KBM-7 (cell line): ENCODE results near the gene RAD1.
A peak's percentile ranks its signal among the peaks of the same experiment; 100 is the strongest.

Source experiments
- DNase-seq: peaks from one replicate; pipeline ENCODE4 v3.0.0-alpha.2; 2015
- in situ Hi-C: fragments of 300-500 bp; cut with MboI; formaldehyde crosslinking; loops from 2 replicates; pipeline ENCODE4 v1.14.3; 2020; ENCODE audit warnings: low sequenced_read_pairs, low pct_unique_long_range_greater_than_20kb, mixed read lengths

RAD1 gene

GRCh38 chr5:34919077-34919476, 3.8 kb upstream of the RAD1 start:
- in situ Hi-C loops = no loop called here
- DNase-seq = no peak

DNA sequence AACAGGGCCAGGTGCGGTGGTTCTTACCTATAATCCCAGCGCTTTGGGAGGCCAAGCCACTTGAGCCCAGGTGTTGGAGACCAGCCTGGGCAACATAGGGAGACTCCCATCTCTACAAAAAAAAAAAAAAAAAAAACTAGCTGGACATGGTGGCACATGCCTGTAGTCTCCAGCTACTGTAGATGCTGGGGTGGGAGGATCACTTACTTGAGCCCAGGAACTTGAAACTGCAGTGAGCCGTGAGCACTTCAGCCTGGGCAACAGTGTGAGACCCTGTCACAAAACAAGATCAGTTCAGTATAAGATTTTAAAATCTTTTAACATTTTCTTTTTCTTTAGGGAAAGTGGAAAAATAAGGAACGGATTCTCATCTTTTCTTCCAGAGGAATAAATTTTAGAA, 2.7 kb upstream of the RAD1 start:
- no peak for DNase-seq
- in situ Hi-C loops = no loop called here

DNA sequence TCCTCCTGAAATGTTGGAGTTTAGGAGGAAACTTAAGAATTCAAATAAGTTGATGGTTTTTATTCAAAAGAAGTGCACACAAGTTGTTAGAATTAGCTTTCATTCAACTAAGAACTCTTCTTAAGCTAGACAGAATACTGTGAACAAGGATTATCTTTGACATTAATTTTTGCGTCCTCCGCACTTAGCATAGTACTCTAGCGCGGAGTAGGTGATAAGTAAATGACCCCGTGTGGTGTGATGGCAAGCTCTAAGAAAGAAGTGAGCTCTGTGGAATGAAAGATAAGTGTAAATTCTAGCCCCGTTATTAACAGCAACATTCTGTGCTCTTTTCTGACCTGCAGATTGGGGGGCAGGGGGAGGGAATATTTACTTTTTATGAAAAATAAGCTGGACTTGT, 1.2 kb upstream of the RAD1 start:
- in situ Hi-C loops = no loop called here
- no peak for DNase-seq

DNA sequence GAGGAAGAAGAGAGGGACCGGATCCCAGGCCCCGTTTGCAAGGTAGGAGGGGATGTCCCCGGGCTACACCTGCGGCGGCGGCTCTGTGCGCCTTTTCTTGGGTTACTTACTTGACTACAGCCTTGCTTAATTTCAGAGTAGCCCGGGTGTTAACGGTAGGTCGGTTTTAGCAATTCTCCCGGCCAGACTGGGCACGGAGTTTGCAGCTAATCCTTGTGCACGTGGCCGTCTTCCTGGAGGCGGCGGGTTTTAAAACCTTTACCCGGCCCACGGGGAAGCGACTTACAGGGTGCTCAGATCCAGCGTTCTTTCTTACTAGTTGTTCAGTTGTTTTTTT, 520 bp upstream of the RAD1 start:
- in situ Hi-C loops = no loop called here
- no peak for DNase-seq

- no peak for DNase-seq
- in situ Hi-C loops = no loop called here
Observed at GRCh38 chr5:34914671-34915138, 599 bp downstream of the RAD1 start.

GRCh38 chr5:34913072-34913471, 2.2 kb downstream of the RAD1 start:
- DNase-seq = no peak
- in situ Hi-C loops = no loop called here

- in situ Hi-C loops = no loop called here
- no peak for DNase-seq
Observed at GRCh38 chr5:34905564-34905963, 9.7 kb downstream of the RAD1 start.

DNA sequence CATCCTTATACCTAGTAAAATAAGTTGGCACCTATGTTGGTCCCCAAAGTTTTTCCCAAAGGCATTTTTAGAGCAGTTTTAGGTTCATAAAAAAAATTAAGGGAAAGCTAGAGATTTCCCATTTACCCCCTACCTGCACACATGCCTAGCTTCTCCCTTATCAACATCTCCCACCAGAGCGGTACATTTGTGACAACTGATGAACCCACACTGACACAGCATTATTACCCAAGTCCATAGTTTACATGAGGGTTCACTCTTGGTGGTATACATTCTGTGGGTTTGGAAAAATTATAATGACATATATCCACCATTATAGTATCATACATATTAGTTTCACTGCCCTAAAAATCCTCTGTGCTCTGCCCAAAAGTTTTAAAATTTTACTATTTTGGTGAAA, 12.0 kb downstream of the RAD1 start:
- DNase-seq = no peak
- in situ Hi-C loops = no loop called here

DNA sequence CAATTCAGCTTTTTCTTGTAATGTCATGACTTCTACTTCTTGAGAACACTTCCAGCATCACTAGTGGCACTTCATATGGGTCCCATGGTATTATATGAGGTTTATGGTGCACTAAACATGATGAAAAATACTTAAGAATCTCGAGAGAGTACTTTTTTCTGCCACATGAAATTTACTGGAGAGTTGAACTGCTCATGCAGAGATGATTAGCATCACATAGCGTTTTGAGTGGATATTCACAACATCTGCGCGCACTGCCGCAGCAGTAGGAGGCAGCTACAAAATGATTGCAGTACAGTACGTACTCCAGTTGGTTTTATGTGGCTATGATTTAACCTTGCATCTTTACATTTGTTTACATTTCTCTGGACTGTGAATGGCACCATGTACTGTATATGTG, 14.7 kb downstream of the RAD1 start:
- no peak for DNase-seq
- in situ Hi-C loops = no loop called here

DNA sequence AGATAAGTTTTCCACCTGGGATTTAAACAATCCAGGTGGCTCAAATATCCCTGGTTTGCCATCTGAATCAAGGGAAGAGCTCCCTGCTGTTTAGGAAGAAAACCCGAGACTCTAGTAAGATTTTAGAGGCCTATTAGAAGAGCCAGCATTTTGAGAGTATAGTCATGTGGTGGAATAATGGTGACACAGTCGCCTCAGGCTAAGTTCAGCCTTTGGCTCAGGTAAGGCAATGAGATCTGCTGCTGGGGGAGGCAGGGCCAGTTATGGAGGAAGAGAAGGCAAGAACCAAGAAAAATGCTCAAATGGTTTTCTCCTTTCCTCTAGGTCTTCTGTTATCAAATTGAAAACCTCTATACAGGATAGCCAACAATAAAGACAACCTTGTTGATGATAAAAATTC, 16.2 kb downstream of the RAD1 start:
- in situ Hi-C loops = loop anchor here (25.0 kb wide), 1 partner anchor 412 kb away; no protein-coding TSS in a partner anchor
- DNase-seq = no peak

- DNase-seq = peak; percentile 74
- in situ Hi-C loops = loop anchor here (25.0 kb wide), 1 partner anchor 411 kb away; no protein-coding TSS in a partner anchor
Observed at GRCh38 chr5:34898258-34898895, 16.9 kb downstream of the RAD1 start.

GRCh38 chr5:34897646-34898045, 17.7 kb downstream of the RAD1 start:
- in situ Hi-C loops = loop anchor here (25.0 kb wide), 1 partner anchor 410 kb away; no protein-coding TSS in a partner anchor
- DNase-seq = no peak

DNA sequence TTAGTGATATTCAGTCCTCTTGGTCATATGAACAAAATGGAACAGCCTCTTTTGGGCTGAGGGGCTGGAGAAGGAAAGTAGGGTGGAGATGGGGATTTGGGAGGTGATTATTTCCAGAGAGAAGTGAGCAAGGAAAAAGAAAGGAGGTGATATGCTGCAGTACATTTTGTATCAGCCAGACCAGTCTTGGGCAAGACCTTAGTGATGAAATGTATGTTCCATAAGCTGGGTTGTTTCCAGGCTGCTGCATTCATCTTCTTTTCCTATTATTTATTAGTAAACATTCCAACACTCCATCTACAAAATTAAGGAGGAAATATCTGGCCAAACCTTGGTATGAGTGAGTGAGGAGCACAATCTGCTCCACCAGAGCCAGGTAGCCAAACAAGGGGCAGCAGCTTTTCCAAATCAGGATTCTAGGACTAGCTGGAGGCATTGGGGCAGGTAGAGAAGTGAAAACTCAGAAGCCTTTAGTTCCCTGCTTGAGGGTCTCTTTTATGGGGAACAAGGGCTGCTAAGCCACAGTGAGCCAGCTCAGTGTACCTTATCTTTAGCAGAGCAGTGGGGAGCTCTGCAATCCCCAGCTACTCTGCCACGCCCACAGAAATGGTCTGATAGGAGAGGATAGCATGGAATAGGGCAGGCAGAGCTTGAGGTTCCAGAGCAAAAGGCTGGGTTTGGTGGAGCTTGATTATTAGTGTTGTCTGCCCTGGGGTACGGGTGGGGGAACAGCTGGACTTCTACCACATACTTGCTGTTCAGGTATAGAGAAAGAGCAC, 19.5 kb downstream of the RAD1 start:
- DNase-seq = no peak
- in situ Hi-C loops = loop anchor here (25.0 kb wide), 1 partner anchor 409 kb away; no protein-coding TSS in a partner anchor

DNA sequence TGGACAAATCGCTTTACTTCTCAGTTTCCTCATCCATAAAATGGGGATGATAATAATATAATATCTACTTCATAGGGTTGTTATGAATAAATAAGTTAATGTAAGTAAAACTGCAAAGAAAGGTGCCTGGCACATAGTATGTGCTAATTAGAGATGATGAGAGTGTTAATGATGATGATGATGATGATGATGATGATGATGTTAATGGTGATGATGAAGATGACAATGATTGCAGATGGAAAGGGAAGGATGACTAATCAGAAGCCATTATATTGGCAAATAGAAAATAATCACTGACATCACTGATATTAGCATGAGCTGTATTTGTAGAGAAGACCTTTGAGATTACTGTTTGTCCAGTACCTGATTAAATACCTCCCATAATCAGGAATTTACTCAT, 20.6 kb downstream of the RAD1 start:
- in situ Hi-C loops = loop anchor here (25.0 kb wide), 1 partner anchor 407 kb away; no protein-coding TSS in a partner anchor
- no peak for DNase-seq

DNA sequence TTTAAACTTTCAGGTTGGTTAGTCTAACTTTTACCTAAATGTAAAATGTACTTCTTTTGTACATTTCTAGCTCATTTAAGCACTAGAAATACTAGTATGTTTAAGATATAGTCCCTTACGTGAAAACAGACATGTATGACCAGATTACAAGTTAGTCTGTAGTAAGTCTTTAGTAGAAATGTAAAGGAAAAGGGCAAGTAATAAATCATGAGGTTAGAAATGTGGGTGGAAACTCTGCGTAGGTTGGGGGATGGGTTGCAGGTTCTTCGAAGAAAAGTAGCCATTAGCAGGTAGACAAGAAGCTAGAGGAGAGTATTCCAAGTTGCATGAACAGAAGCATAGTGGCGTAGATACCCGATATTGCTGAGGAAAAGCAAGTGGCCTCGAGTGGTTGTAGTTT, 22.9 kb downstream of the RAD1 start:
- in situ Hi-C loops = loop anchor here (25.0 kb wide), 1 partner anchor 405 kb away; no protein-coding TSS in a partner anchor
- DNase-seq = no peak

DNA sequence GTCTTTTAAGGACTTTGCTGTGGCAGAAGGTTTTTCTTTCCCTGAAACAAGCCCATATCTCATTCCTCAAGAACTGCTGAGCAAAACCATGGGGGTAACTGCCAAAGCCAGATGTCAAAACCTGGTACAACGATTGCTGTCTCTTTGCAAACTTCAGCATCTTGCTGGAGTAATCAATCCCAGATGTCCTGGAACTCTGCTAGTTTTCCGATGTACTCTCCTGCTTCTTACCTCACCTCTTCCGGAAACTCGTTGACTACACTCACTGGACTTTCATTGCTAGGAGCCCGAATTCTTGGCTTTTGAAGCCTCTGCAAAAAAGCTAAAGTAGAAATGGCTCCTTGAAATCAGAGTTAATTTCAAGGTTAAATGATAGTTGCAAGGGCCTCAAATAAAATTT, 23.3 kb downstream of the RAD1 start:
- DNase-seq = no peak

GRCh38 chr5:34889394-34889793, 25.9 kb downstream of the RAD1 start:
- no peak for DNase-seq
- in situ Hi-C loops = loop anchor here (25.0 kb wide), 1 partner anchor 402 kb away; no protein-coding TSS in a partner anchor

More for the DNA sequence above, 23.3 kb downstream of the RAD1 start:
- in situ Hi-C loops = loop anchor here (25.0 kb wide), 1 partner anchor 405 kb away; no protein-coding TSS in a partner anchor

DNA sequence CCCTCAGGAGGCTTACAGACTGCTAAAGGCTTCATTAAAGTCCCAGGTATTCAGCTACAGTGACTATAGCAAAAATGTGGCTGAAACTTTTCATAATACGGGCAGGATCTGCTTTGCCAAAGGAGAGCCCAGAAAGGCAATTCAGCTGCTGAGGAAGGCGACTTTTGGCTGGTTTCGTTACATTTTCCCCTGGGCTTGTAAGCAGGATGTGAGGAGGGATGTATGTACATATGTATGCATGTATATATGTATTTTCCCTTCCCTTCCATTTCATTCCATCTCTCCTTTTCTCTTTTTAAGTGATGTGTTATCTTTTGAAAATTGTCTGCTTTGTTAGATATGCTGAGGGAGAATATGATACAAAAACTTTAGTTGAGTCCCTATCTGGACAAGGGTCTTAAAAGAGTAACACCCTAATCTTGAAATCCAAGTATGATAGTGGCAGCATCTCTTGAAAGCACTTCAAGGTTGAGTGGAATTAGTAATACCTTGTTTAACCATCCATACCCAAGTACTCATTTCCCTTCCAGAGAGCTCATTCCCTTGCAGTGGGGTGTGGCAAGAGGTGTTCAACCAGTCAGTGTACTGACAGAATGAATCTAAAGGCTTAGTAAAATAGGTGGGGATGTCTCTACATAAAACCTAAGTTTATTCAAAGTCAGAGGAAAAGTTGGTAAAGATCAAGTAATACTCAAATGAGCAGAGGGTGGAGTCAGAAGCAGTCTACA, 28.7 kb downstream of the RAD1 start:
- no peak for DNase-seq
- in situ Hi-C loops = loop anchor here (25.0 kb wide), 1 partner anchor 399 kb away; no protein-coding TSS in a partner anchor

DNA sequence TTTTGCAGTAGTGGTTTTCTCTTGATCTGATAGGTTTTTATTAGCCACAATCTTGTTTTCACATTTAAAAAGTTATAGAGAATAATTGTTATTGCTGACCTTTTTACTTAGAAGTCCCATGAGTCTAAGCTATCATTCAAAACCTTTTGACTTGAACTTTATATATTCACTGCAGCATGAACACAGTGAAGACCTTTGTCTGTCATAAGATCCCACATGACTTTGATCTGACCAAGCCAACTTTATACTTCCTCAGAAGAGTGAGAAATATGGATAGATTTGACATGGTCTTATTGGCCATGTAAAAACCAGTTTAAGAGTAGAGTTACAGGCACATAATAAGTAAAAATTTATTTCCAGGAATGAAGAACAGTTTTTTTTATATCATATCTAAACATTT, 34.1 kb downstream of the RAD1 start:
- in situ Hi-C loops = loop anchor here (25.0 kb wide), 1 partner anchor 394 kb away; no protein-coding TSS in a partner anchor
- DNase-seq = no peak
